Measurements from ENCODE around the gene DRC7.
"Not testable (repeated sequence)": the region's sequence is repeated elsewhere in the genome, so short reads cannot be mapped to it uniquely, and the experiment has no call there.

The DRC7 gene

GRCh38 chr16:57721356-57722209 lies 27.0 kb downstream of the DRC7 start:
- no peak for DNase-seq

- no peak for DNase-seq
Observed at GRCh38 chr16:57722210-57722499, 27.5 kb downstream of the DRC7 start.

- DNase-seq, result no peak
Observed at GRCh38 chr16:57722651-57723050, 28.0 kb downstream of the DRC7 start.

GRCh38 chr16:57723170-57723569 lies 28.6 kb downstream of the DRC7 start:
- no peak for DNase-seq

GRCh38 chr16:57724531-57724930 lies 29.9 kb downstream of the DRC7 start:
- DNase-seq, result no peak

GRCh38 chr16:57725151-57725550 lies 30.5 kb downstream of the DRC7 start:
- DNase-seq, result no peak

GRCh38 chr16:57725554-57725953 lies 30.9 kb downstream of the DRC7 start:
- DNase-seq, result no peak

- no peak for DNase-seq
Observed at GRCh38 chr16:57725976-57726375, 31.4 kb downstream of the DRC7 start.

- DNase-seq, result no peak
Observed at GRCh38 chr16:57726433-57726947, 31.9 kb downstream of the DRC7 start.

- DNase-seq, result no peak
Observed at GRCh38 chr16:57727610-57728009, 33.0 kb downstream of the DRC7 start.

GRCh38 chr16:57728336-57729181 lies 34.0 kb downstream of the DRC7 start:
- peak; percentile 4 for DNase-seq

- no peak for DNase-seq
Observed at GRCh38 chr16:57729182-57729484, 34.5 kb downstream of the DRC7 start.

GRCh38 chr16:57729852-57730251 lies 35.2 kb downstream of the DRC7 start:
- not testable (repeated sequence) for DNase-seq

- DNase-seq, result no peak
Observed at GRCh38 chr16:57730771-57731730, 36.4 kb downstream of the DRC7 start.

GRCh38 chr16:57732037-57732436 lies 37.4 kb downstream of the DRC7 start:
- no peak for DNase-seq

- DNase-seq, result no peak
Observed at GRCh38 chr16:57732714-57733113, 38.1 kb downstream of the DRC7 start.

GRCh38 chr16:57734308-57734924 lies 39.8 kb downstream of the DRC7 start:
- no peak for DNase-seq

GRCh38 chr16:57734925-57735754 lies 40.5 kb downstream of the DRC7 start:
- peak; percentile 96 for DNase-seq

- no peak for DNase-seq
Observed at GRCh38 chr16:57735755-57736418, 41.3 kb downstream of the DRC7 start, which contains the start of gene KATNB1. KATNB1 (plus strand) TSS chr16:57735770; CDS start chr16:57737244, 1,474 bp downstream.

- no peak for DNase-seq
Observed at GRCh38 chr16:57736419-57737351, 42.1 kb downstream of the DRC7 start.

Data from DMS79 (cell line).